ENCODE results near the gene CNPPD1. TPM values are rescaled to one million over a fixed set of nuclear protein-coding genes. Genes with fewer than 3 reads are reported as not detected.

CNPPD1 gene
- total RNA-seq, 1 experiment from 2014 or later, result 32.8 TPM

- TF ChIP-seq CREB1 (CRISPR knock-in tag; IDR thresholded peaks at IDR 0.05) (no peak), FOXP4 (CRISPR knock-in tag; IDR thresholded peaks at IDR 0.05) (0 out of 2 replicates have a peak, but pooled peaks have one; percentile 55), IRF1 (CRISPR knock-in tag; IDR thresholded peaks at IDR 0.05) (0 out of 2 replicates have a peak, but pooled peaks have one; percentile 6), ZBTB43 (CRISPR knock-in tag; IDR thresholded peaks at IDR 0.05) (peak; percentile 92; the same call in 1 of the 2 replicates), ZNF423 (CRISPR knock-in tag; IDR thresholded peaks at IDR 0.05) (no peak), TEAD4 (CRISPR knock-in tag; IDR thresholded peaks at IDR 0.05) (peak; percentile 53; the same call in 1 of the 2 replicates), PRRX2 (CRISPR knock-in tag; IDR thresholded peaks at IDR 0.05) (peak; percentile 9; the same call in 1 of the 2 replicates), PRDM15 (CRISPR knock-in tag; IDR thresholded peaks at IDR 0.05) (no peak), PREB (CRISPR knock-in tag; IDR thresholded peaks at IDR 0.05; ENCODE audit: borderline replicate concordance) (no peak; the same call in 1 of the 2 replicates), ZNF121 (CRISPR knock-in tag; IDR thresholded peaks at IDR 0.05) (no peak), EMX1 (CRISPR knock-in tag; IDR thresholded peaks at IDR 0.05) (peak; percentile 85), ZNF671 (CRISPR knock-in tag; IDR thresholded peaks at IDR 0.05) (no peak), STAT6 (CRISPR knock-in tag; conservative IDR thresholded peaks at IDR 0.05; ENCODE audit: low read depth) (no peak), SP1 (CRISPR knock-in tag; conservative IDR thresholded peaks at IDR 0.05) (peak; percentile 75), ZBTB21 (CRISPR knock-in tag; IDR thresholded peaks at IDR 0.05; ENCODE audit: borderline replicate concordance) (peak; percentile 78; the same call in 1 of the 2 replicates), ARID4B (CRISPR knock-in tag; IDR thresholded peaks at IDR 0.05; ENCODE audit: borderline replicate concordance) (peak; percentile 54; the same call in 1 of the 2 replicates)
Measured at GRCh38 chr2:219218732-219219701, 42.3 kb upstream of the CNPPD1 start, which contains the start of gene ABCB6 (continued).
